HepG2 (cell line): ENCODE data around the gene LPAR1. TPM values are rescaled to one million over a fixed set of nuclear protein-coding genes. Genes with fewer than 3 reads are reported as not detected.

Experiments used
- ATAC-seq: fragments of 200-7000 bp; cut with Tn5 transposase; 3 replicates; pipeline ENCODE4 v1.9.1; 2020; ENCODE audit warnings: mild to moderate bottlenecking, moderate library complexity
- BruUV-seq: library from RNA; stranded (reverse); fragments of 400-500 nt; replicated peaks from 2 replicates; lab custom pipeline; 2021; lab: Mats Ljungman, UMichigan
- CTCF ChIA-PET: fragments of 300-600 bp; formaldehyde crosslinking; extraction: SDS; loops from one replicate; lab custom pipeline; 2021; ENCODE audit warnings: low total read pairs, inconsistent platforms, low intra/inter-chr PET ratio; lab: Yijun Ruan, JAX
- POLR2A ChIA-PET: fragments of 350-600 bp; sonication (Branson Sonifier 250); formaldehyde crosslinking; loops from one replicate; lab custom pipeline; 2020; ENCODE audit warnings: antibody characterized with exemption, inconsistent platforms; lab: Yijun Ruan, JAX
- DNase-seq: peaks from one replicate; pipeline ENCODE4 v3.0.0-alpha.2; 2015; ENCODE audit warnings: low spot score
- FAIRE-seq: peaks from 3 replicates; lab custom pipeline; 2011; peaks lifted over from hg19 to GRCh38; lab: Jason Lieb, UNC
- H2AFZ ChIP-seq: one replicate; pipeline ENCODE4 v1.6.1; 2011; ENCODE audit warnings: low read length, inconsistent platforms
- H3K27ac ChIP-seq: fragments of 300-600 bp; 3 replicates; pipeline ENCODE4 v1.8.0; 2011; ENCODE audit warnings: mixed run types, mild to moderate bottlenecking, mixed read lengths, low read length, inconsistent platforms; ENCODE audit not compliant: insufficient read depth; ENCODE audit errors: extremely low read length
- H3K27me3 ChIP-seq, 2 experiments: fragments of 200-600 bp in 1 of 2; 2 replicates in 1 of 2; 3 replicates in 1 of 2; pipeline versions ENCODE4 v1.6.0 to v1.8.0; 2011; ENCODE audit warnings: low read length in 2 of 2, mild to moderate bottlenecking in 2 of 2, moderate library complexity in 2 of 2, inconsistent platforms in 1 of 2; ENCODE audit not compliant: insufficient read depth in 2 of 2, control insufficient read depth in 1 of 2
- H3K36me3 ChIP-seq, 2 experiments: fragments of 200-600 bp in 1 of 2; replicated peaks in 1 of 2; 2 replicates in 1 of 2; 3 replicates in 1 of 2; pipeline versions ENCODE4 v1.5.1 to v1.8.0; 2011; ENCODE audit warnings: low read length in 2 of 2, inconsistent platforms in 1 of 2; ENCODE audit not compliant: insufficient read depth in 2 of 2, control insufficient read depth in 1 of 2
- H3K4me1 ChIP-seq: 2 replicates; pipeline ENCODE4 v1.5.1; 2012; ENCODE audit warnings: low read length, inconsistent platforms; ENCODE audit not compliant: insufficient read depth
- H3K4me2 ChIP-seq: 2 replicates; pipeline ENCODE4 v1.6.0; 2011; ENCODE audit warnings: low read depth, low read length, inconsistent platforms
- H3K4me3 ChIP-seq, 3 experiments: fragments of 200-600 bp in 1 of 3; sonication (generic), shearing (Covaris generic) in 1 of 3; replicated peaks in 1 of 3; 2 replicates each; pipeline ENCODE4 v1.5.1; 2011 to 2016; ENCODE audit warnings: low read length in 3 of 3, inconsistent platforms in 2 of 3, low read depth in 2 of 3, mild to moderate bottlenecking in 2 of 3, control low read depth in 1 of 3, mixed read lengths in 1 of 3; ENCODE audit not compliant: insufficient read depth in 1 of 3
- H3K79me2 ChIP-seq: one replicate; pipeline ENCODE4 v1.6.1; 2011; ENCODE audit warnings: low read length, inconsistent platforms; ENCODE audit not compliant: insufficient read depth
- H3K9ac ChIP-seq: 2 replicates; pipeline ENCODE4 v1.6.0; 2011; ENCODE audit warnings: mild to moderate bottlenecking, low read depth, low read length, inconsistent platforms; ENCODE audit not compliant: insufficient read depth
- H3K9me3 ChIP-seq: 2 replicates; pipeline ENCODE4 v1.5.1; 2012; ENCODE audit warnings: mild to moderate bottlenecking, low read length
- H4K20me1 ChIP-seq: 2 replicates; pipeline ENCODE4 v1.6.0; 2011; ENCODE audit warnings: inconsistent platforms, mild to moderate bottlenecking, low read length, moderate library complexity; ENCODE audit not compliant: insufficient read depth
- FOXP4 ChIP-seq: sonication (generic); formaldehyde crosslinking; IDR thresholded peaks from 2 replicates; pipeline ENCODE4 v1.4.0; 2020; ENCODE audit warnings: missing genetic modification reagents
- SAFB2 ChIP-seq: sonication (generic); formaldehyde crosslinking; IDR thresholded peaks from 2 replicates; pipeline ENCODE4 v1.5.1; 2020; ENCODE audit warnings: missing genetic modification reagents, low read depth, mild to moderate bottlenecking, borderline replicate concordance
- TBP ChIP-seq: sonication (generic); formaldehyde crosslinking; IDR thresholded peaks from 2 replicates; pipeline ENCODE4 v1.5.0; 2020; ENCODE audit warnings: missing genetic modification reagents
- ZBTB43 ChIP-seq: sonication (generic); formaldehyde crosslinking; conservative IDR thresholded peaks from 2 replicates; pipeline ENCODE4 v1.4.0; 2020; ENCODE audit warnings: missing genetic modification reagents
- WGBS: methylation state at CpG from one replicate; pipeline ENCODE4 v1.1.6; 2017; ENCODE audit warnings: low lambda C conversion rate; 5-methylcytosine and 5-hydroxymethylcytosine counted together
- in situ Hi-C: cut with HindIII; loops from 2 replicates; pipeline ENCODE4 v1.10.0; 2017; ENCODE audit warnings: low pct_unique_long_range_greater_than_20kb; ENCODE audit not compliant: extremely low pct_ligation_motif_present
- intact Hi-C: fragments of 100-400 bp; cut with micrococcal nuclease; formaldehyde crosslinking; loops from one replicate; pipeline ENCODE4 v1.10.0; 2022; ENCODE audit not compliant: unreplicated experiment
- polyA plus RNA-seq, 8 experiments: library from polyadenylated mRNA; depleted of rRNA in 3 of 8; stranded (reverse) in 7 of 8; unstranded in 1 of 8; fragments of >200 nt; fragmentation: Illumina TruSeq in 4 of 8; extraction: Trizol in 4 of 8; gene quantifications; 2 replicates each; pipeline versions ENCODE4 v1.2.1 to v1.2.3, GENCODE V29; 2011 to 2016; ENCODE audit warnings: low read depth in 4 of 8, missing spikeins in 1 of 8, mixed read lengths in 1 of 8; ENCODE audit not compliant: insufficient read depth in 1 of 8
- total RNA-seq, 5 experiments: library from RNA; depleted of rRNA; stranded (reverse); fragments of >200 nt; fragmentation: Illumina TruSeq; extraction: Trizol; gene quantifications; 2 replicates each; pipeline ENCODE4 v1.2.3, GENCODE V29; 2016; ENCODE audit warnings: low read depth in 1 of 5

Gene LPAR1
- total and polyA plus RNA-seq, 2 of the 13 experiments (the other 11 are each of a cell fraction or from before 2014, with no cell fraction given), result not detected

- no TSS peak for BruUV-seq
- no peak for ATAC-seq
- H2AFZ ChIP-seq, result no peak overlapping the region
- H3K27me3 ChIP-seq, result no peaks in the 10 kb centered on the region
- TF ChIP-seq SAFB2 (CRISPR knock-in tag), result no peak
- no peak for TF ChIP-seq TBP (CRISPR knock-in tag)
- no peak for TF ChIP-seq ZBTB43 (CRISPR knock-in tag)
- no peak for TF ChIP-seq FOXP4 (CRISPR knock-in tag)
- TF ChIP-seq, all 625 proteins: peak for 0
- no peaks in the 10 kb centered on the region for H3K36me3 ChIP-seq
- intact Hi-C loops (no loop called here), in situ Hi-C loops (no loop called here)
- POLR2A ChIA-PET, result no interaction called here
- H3K9me3 ChIP-seq, result no peaks in the 10 kb centered on the region
- WGBS, result 20% methylated on average over 7 of the region's 7 CpGs
- no peak overlapping the region for H3K27ac ChIP-seq
- H3K4me2 ChIP-seq, result no peak overlapping the region
- no peak for DNase-seq
- FAIRE-seq, result no peak
- no peaks in the 10 kb centered on the region for H3K4me1 ChIP-seq
- no peaks in the 10 kb centered on the region for H3K79me2 ChIP-seq
- H4K20me1 ChIP-seq, result no peaks in the 10 kb centered on the region
- H3K9ac ChIP-seq, result no peak overlapping the region
- CTCF ChIA-PET, result no interaction called here
- H3K4me3 ChIP-seq, result no peak overlapping the region
These were observed 125.6 kb downstream of the LPAR1 start for GRCh38 chr9:110912419-110913291.
